SHP77 (cell line): ENCODE measurements around the gene HOOK2.
"Not testable (repeated sequence)": the region's sequence is repeated elsewhere in the genome, so short reads cannot be mapped to it uniquely, and the experiment has no call there.

Source experiments
- DNase-seq, 2 experiments: peaks; one replicate each; lab custom pipeline; 2025; lab: John Stamatoyannopoulos, UW

The HOOK2 gene

DNA sequence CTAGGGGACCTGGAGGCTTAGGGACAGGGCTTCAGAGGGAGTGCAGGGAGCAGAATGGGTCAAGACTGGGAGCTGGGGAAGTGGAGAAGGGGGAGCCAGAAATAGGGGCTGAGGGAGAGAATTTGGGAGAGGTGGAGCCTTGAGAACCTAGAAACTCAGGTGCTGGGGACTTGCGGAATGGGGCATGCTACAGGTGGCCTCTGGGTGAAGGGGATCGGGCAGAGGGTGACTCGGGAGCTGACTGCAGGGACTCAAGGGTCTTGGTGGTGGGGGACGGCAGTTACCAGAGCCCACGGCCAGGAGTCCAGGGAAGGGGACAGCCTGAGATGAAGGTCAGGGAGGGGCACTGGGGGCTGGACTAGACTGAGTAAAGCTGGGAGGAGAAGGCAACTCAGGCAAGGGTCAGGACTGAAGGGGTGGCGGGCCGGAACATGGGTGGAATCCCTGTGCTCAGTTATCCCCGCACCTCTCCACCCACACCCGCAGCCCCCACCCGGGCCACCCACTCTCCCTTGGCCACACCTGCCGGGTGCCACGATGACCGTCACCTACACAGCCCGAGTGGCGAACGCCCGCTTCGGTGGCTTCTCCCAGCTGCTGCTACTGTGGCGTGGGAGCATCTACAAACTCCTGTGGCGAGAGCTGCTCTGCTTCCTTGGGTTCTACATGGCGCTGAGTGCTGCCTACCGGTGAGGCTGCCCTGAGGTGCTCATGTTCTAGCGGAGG lies 23.1 kb downstream of the HOOK2 start:
- DNase-seq = no peak

DNA sequence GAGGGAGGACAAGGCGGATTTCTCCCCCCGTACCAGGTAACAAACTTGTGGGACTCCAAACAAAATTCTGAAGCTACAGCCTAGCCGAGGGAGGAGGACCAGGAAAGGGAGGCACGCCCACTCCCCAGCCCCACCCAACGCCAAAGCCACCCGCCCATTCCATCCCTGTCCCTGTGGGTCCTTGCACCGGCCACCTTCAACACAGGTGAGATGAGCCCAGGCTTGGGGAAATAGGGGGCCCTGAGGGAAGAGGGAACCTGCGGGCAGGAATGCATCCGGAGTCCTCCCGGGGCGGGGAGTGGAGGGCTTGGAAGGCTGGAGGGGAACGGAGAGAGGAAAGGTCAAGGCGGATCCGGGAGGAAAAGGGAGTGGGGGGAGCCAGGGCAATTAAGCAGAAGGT lies 23.7 kb downstream of the HOOK2 start, which contains the start of gene BEST2:
Gene BEST2 (plus strand): TSS at position 157 of the 400 bp plus-strand sequence. CDS start 802 bp downstream, outside the sequence.
- no peak for DNase-seq

DNA sequence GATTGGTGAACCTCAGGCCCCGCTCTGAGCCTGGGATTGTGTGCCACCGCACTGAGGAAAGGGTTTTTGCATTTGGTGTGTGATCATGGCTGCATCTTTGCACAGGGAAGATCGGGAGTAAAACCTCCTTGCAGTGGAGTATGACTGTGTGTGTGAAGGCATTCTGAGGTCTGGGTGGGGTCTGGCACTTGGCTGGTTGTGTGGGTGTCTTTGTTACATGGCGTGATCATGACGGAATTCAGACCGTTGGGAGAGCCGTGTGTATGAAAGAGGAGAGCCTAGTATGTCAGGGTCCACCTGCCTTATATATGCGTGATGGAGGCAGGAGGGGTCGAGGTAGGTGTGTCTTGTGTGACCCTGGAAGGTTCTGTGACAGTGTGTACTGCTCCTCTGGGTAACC lies 24.5 kb downstream of the HOOK2 start:
- no peak for DNase-seq

DNA sequence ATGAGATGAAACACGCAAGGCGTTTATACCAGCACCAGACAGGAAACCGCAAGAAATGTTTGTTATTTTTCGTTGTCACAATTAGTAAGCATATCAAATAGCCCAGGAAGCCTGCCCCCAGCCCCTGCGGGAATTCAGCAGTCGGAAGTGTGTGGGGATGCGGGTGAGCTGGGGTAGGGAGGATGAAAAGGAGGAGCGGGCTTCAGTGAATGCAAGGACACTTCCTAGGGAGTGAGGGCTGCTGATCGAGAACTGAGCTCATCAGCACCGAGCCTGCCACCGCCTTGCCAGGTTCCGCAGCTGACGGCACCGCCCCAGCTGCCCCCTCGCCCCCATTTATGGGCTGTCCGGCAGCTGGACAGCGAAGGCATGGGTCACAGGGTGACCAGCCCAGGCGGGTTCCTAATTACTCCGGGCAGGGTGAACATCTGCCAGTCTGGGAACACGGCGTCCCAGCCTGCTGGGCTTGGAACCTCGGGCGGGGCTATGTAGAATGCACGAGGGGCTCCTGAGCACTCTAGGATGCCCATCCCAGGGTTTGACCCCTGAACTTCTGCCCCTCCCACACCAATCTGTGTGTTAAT lies 25.3 kb downstream of the HOOK2 start:
- DNase-seq = no peak

DNA sequence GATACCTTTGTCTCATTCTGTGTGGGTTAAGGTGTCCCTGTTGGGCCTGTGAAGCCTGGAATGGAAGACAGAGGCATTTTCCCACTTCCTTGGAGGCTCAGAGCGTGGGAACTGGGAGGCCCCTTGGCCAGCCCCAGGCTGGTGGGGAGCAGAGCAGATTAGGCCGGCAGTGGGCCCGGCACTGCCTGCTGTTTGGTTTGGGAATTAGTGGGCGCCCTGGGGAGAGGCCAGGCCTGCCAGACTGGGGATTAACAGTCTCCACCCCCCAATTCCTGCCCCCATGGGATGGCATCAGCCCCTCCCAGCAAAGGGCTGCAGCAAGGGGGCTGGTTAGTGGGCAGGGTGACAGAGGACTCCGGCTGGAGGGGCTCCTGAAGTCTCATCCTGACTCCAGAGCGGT lies 26.9 kb downstream of the HOOK2 start:
- DNase-seq = no peak

DNA sequence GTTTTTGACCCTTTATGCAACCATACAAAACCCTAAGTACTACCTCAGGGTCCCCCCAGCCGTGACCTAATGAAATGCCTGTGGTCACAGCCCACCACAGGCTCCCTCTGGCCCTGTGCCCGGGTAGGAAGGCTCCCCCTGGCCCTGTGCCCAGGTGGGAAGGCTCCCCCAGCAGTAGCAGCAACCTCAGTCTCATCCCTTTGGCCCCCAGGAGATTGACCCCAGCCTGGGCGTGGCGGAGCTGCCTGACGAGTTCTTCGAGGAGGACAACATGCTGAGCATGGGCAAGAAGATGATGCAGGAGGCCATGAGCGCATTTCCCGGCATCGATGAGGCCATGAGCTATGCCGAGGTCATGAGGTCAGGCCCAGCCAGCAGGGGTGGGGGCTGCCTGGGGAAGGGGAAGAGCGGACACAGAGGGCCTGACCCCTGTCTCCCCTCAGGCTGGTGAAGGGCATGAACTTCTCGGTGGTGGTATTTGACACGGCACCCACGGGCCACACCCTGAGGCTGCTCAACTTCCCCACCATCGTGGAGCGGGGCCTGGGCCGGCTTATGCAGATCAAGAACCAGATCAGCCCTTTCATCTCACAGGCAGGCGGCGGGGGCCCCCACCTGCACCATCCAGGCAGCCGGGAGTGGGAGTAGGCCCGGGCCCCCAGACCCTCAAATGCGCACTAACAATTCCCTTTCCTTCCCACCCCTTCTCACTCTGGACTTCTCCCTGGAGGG lies 30.0 kb downstream of the HOOK2 start:
- DNase-seq = no peak

DNA sequence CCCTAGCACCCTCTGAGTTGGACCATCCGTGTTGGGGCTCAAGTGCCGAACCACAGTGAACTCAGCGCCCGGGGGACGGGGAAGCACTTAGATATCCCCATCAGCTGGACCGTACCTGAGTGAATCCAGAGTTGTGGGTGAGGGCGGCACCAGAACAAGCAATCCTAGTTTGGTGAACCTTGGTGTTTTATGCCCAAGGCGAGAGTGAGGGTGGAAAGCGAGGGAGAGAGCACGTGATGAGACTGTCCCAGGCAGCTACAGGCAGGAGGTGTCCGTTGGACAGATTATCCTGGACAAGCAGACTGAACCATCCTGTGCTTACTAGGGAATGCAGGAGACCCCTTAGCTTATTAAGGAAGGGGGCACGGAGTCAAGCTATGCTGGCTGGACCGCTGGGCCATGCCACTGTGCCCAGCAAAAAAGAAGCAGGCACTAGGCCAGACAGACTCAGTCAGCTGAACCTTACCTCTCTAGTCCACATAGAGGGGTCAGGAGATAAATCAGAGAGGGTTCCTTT lies 37.5 kb downstream of the HOOK2 start:
- DNase-seq = no peak

DNA sequence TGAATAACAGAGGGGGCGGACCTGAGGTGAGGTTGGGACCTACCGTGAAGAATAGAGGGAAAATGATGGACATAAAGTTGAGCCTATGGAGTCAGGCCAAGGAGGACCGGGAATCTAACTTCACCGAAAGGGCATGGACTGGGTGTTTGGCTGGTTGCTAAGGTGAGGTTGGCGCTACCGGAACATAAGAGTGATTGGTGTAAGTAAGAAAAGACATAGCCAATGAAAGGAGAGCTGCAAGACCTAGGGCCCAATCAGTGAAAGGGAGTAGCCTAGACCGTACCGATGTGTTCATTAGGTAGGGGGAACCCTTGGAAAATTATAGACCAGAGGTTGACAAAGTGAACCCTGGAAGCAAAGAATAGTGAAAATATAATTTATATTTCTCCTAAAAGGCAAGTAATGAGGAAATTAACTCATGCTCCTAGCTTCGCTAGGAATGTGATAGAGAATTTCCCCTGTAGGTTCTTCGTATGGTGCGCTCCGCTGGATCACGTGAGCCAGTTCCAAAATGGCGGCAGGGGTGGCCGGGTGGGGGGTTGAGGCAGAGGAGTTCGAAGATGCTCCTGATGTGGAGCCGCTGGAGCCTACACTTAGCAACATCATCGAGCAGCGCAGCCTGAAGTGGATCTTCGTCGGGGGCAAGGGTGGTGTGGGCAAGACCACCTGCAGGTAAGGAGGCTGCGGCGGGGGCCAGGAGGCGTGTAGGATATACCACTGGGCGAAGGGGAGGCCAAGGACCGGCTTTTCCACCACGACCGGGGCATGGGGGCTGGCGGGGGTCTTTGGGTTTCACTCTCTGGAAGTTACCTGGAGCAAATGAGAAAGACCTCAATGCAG lies 38.1 kb downstream of the HOOK2 start, which contains the start of gene GET3:
Gene GET3 (plus strand): TSS at position 503 of the 840 bp plus-strand sequence. CDS start 9 bp downstream, at position 512.
- DNase-seq = peak; percentile 99 to 100

DNA sequence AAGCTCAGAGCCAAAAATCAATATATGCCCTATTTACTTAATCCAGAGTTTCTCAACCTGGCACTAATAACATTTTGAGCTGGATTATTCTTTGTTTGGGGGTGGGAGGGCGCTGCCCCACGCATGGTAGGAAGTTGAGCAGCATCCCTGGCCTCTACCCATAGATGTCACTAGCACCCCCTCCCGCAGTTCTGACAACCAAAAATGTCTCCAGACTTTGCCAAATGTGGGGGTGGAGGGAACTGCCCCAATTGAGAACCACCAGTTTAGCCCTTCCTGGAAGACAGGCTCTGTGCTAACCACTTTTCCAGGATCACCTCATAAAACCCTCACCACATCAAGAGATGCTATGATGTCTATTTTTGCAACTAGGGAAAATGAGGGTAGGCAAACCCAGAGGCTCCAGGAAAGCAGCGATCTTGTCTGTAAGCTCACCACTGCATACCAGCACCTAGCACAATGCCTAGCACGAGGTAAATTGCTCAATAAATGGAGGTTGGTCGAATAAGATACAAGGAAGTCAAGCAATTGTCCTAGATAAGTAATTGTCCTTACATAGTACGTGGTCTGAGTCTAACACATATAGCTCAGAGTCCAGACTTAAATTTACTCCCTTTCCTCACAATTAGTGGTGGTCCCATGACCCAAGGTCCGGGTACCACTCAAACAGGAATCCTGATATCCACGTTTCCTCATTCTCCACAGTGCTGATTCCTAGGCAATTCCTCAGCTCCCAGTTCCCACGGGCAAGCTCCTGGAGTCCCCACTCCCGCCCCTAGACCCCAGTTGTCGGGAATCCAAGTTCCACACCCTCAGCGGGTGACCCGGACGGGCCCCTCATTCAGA lies 41.8 kb downstream of the HOOK2 start:
- peak in 1 of 2 experiments; percentile 33 for DNase-seq

DNA sequence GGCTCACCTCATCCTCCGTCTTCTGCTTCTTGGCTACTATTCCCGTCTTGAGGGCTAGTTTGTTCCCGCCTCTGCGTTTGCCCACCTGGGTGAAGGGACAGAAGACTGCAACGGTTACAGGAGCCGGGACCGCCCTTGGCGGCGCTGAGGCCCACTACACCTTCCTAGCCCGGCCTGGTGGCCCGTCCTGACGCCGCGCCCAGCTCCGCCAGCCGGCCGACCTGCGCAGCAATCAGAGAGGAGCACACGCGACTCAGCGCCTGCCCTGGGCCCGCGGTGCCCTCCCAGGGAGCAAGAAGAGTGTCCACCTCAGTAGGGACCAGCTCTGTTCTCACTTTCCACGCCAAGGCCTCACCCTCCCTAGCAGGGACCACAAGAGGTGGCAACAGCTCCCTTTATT lies 44.0 kb downstream of the HOOK2 start:
- DNase-seq = no peak

DNA sequence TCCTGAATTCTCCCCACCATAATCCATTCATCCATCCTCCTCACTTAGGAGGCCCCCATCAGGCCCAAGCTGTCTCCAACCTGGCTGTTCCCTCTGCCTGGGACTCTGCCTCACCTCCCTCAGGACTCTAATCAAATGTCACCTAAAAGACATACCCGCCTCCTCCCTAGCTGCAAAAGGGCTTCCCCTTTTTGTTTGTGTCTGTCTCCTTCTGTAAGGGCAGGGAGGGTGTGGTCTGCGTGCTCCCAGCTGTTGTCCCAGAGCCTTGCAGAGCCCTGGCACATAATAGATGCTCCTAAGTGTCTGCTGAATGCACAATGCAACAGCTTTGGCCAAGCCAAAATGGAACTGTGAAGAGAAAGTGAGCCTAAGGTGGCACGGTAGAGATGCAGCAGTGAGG lies 45.3 kb downstream of the HOOK2 start:
- no peak for DNase-seq

DNA sequence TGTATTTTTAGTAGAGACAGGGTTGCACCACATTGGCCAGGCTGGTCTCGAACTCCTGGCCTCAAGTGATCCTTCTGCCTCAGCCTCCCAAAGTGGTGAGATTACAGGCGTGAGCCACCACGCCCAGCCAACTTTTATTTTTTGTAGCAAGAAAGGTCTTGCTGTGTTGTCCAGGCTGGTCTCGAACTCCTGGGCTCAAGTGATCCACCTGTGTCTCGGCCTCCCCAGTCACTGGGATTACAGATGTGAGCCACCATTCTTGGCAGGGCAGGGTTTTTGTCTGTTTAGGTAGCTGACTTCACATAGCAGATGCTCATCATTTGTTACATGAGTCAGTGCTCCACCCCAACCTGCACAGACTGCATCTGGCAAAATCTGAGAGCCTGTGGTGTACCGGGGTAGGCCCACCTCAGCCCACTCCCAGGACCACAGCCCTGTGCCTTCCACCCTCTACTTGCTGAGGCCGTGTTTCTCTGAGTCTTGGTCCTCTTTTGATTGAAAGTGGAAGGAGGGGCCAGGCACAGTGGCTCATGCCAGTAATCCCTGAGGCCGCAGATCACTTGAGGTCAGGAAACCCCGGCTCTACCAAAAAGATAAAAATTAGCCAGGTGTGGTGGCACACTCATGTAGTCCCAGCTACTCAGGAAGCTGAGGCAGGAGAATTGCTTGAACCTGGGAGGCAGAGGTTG lies 47.5 kb downstream of the HOOK2 start:
- no peak for DNase-seq

DNA sequence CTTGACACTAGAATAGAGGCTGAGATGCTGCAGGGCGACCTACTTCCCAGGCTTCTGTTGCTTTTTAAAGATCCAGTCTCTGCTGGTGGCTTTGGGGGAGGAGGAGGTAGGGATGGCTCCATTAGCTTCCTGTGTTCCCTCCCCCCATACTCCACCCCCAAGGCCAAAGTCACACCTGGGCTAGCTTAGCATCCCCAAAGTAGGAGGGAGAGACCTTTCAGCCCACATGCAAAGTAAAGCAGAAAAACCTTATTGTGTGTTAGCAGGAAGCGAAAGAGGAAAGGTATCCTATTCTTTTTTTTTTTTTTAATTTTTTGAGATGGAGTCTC lies 48.4 kb downstream of the HOOK2 start:
- no peak for DNase-seq

DNA sequence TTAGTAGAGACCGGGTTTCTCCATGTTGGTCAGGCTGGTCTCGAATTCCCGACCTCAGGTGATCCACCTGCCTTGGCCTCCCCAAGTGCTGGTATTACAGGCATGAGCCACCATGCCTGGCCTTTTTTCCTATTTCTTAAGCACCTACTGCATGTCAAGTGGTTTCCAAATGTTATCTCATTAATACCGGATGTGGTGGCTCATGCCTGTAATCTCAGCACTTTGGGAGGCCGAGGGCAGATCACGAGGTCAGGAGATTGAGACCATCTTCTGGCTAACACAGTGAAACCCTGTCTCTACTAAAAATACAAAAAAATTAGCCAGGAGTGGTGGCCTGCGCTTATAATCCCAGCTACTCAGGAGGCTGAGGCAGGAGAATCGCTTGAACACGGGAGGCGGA lies 49.7 kb downstream of the HOOK2 start:
- DNase-seq = not testable (repeated sequence)

DNA sequence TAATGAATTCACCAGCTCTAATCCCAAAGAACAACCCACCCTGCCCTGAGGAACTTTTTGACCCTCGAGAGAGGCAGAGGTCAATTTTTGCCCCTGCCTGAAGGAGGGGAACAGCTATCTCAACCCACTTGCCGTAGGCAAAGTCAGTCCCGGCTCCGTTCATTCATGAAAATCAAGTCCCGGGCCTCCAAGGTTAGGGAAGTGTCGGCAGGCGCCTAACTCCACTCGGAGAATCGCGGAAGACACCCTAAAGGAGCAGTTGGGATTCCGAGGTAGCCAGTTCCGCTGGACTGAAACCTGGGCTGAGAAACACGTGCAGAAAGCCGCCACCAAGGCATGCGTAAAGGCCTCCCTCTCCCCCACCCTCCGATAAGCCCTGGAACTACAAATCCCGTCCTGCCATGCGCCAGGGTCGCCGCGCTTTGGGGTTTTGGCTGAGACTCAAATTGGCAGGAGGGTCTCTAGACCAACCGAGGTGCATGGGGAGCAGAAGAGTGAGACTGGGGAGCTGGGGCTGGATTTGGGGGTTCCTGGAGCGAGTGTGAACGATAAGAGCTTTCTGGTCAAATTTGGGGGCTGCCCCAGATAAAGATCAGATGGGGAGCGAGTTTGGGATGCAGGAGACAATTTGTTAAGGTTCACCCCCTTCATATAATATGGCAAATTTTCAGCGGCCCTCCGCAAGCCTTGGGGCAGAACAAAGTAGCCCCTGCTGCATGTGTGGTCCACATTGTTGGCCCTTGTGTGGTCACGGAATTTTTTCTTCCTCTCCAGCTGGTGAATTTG lies 51.5 kb downstream of the HOOK2 start, which contains the start of gene TNPO2:
Gene TNPO2 (minus strand): TSS at position 292 of the 786 bp plus-strand sequence. CDS start 2,955 bp downstream, outside the sequence.
- peak; percentile 54 to 76 for DNase-seq

DNA sequence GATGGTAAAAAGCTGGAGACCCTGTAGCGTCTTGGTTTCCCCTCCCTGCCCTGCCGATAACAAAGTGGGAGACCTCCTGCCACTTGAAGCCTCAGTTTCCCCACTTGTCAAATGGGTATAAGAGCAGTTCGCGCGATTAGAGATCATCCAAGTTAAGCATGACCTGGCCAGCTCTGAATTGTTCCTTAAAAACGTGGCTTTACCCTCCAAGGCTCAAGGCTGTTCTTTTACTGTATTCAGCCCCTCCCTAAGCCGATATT lies 52.0 kb downstream of the HOOK2 start:
- DNase-seq = no peak

DNA sequence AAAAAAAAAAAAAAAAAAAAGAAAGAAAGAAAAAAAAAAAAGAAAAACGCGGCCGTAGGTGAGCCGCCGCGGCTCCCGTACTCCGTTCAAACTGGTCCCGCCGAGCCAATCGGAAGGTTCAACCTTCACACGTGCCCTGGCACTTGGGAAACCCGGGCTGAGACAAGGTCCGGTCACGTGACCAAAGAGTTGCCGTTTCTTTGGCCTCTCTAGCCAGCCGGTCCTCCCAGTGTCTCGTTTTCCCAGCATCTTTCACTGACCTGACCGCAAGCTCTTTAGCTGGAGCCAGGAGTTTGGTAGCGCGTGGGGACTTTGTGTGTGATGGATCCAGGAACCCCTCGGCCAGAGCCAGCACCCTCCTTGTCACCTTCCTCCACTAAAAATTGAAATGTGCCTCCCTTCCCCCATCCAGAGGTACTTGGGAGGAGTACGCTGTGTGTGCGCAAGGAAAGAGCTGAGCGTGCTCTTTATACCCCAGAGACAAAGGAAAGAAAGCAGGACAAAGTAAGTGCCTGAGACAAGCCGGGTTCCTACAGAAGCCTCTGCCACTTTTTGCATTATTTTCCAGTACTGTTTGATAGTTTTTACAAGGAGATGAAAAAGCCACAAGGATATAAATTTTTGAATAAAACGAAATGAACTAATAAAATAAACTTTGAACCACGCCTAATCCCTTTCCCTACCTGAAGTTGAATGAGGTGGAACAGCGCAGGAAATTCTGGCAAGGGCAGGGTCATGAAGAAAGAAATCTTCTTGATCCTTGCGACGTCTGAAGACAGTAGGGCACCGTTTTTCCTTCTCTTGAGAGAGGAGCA lies 52.6 kb downstream of the HOOK2 start:
- peak; percentile 98 to 99 for DNase-seq

DNA sequence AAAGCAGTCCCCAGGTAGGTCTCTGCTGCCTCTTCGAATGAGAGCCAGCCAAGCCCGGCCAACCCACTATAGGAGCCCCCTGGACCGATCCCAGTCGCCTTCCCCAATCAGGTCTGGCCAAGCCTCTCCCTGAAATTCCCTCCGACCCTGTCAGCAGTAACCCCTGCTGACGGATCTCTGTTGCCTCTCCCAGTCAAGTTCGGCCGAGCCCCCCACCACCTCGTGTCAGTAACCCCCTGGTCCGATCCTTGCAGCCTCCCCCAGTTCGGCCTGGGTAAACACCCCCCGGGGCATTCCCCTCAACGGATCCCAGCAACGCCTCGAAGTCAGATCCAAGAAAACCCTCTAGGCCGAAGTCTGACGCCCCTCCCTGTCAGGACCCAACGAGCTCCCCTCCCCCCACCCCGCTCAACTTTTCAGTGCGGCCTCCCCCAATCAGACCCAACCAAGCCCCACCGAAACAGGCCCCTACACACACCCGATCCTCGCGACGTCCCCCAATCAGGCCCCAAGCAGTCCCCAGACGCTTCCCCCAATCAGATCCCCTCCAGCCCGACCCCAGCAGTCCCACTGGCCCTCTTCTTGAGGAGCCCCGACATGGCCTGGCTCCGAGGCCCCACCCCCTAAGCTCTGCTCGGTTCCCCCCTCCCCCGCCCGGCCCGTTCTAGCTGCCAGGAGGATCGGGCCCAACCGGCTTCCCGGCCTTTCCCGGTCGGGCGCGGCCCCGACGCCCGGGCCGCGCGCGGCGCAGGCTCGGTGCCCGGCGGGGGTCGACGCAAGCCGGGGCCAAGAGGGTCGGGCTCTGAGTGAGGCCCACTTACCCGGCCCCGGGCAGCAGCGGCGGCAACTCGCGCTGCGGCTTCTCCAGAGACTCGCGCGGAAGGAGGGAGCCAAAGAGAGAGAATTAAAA lies 53.4 kb downstream of the HOOK2 start:
- DNase-seq = no peak
